HG03039 (cell line): ENCODE measurements around the gene DHRSX.
"Not testable (repeated sequence)": the region's sequence is repeated elsewhere in the genome, so short reads cannot be mapped to it uniquely, and the experiment has no call there.

Experiments used
- ATAC-seq: cut with Tn5 transposase; IDR thresholded peaks from one replicate; pipeline ENCODE4 v1.9.1; 2021; ENCODE audit warnings: mild to moderate bottlenecking, moderate library complexity; ENCODE audit not compliant: unreplicated experiment

The DHRSX gene

DNA sequence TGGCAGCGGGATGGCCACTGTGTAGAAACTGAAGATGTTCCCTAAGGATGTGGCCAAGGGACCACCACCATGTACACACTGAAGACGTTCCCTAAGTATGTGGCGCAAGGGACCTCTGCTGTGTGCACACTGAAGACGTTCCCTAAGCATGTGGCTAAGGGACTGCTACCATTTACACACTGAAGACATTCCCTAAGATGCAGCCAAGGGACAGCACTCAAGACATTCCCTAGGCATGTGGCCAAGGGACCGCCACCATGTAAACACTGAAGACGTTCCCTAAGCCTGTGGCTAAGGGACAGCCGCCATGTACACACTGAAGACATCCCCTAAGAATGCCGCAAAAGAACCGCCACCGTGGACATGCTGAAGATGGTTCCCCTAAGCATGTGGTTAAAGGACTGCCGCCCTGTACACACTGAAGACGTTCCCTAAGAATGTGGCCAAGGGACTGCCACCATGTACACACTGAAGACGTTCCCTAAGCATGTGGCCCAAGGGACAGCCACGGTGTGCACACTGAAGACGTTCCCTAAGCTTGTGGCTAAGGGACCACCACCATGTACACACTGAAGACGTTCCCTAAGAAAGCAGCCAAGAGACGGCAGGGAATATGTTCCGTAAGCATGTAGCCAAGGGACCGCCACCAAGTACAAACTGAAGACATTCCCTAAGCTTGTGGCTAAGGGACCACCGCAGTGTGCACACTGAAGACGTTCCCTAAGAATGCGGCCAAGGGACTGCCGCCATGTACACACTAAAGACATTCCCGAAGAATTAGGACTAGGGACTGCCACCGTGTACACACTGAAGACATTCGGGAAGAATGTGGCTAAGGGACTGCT lies 43.3 kb downstream of the DHRSX start:
- ATAC-seq: no peak

DNA sequence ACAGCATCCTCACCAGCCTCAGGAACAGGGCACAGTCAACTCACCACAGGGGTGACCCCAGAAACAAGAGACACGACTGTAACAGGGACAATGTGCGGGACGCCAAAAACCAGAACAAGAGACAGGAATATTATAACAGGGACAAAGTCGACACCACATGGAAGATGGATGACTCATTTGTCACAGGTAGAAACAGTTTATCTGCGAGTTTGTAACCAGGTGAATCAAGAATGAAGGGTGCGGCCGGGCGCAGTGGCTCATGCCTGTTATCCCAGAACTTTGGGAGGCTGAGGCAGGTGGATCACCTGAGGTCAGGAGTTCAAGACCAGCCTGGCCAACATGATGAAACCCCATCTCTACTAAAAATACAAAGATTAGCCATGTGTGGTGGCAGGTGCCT lies 44.7 kb downstream of the DHRSX start:
- not testable (repeated sequence) for ATAC-seq

DNA sequence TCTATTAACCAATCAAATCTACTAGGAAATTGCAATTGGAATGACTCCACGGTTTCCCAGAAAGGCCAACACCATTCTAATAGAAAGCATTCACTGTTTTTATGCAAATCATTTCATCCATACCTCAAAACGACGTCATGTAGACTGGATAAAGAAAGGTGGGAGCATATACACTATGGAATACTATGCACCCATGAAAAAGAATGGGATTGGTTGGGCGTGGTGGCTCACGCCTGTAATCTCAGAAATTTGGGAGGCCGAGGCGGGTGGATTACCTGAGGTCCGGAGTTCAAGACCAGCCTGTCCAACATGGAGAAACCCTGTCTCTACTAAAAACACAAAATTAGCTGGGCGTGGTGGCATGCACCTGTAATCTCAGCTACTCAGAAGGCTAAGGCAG lies 46.2 kb downstream of the DHRSX start:
- not testable (repeated sequence) for ATAC-seq

DNA sequence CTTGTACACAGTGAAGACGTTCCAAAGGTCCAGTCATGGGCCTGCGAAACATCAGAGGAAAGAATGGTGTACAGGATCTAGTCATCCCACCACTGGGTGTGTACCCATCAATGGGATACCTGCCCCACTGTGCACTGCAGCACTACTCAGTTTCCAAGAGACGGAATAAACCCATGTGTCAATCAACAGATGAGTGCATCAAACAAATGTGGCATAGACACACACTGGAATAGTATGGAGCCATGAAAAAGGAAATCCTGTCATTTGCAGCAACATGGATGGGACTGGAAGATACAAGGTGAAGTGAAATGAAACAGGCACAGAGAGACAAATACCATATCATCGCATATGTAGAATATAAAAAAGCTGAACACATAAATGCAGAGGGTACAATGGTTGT lies 48.0 kb downstream of the DHRSX start:
- ATAC-seq: no peak

DNA sequence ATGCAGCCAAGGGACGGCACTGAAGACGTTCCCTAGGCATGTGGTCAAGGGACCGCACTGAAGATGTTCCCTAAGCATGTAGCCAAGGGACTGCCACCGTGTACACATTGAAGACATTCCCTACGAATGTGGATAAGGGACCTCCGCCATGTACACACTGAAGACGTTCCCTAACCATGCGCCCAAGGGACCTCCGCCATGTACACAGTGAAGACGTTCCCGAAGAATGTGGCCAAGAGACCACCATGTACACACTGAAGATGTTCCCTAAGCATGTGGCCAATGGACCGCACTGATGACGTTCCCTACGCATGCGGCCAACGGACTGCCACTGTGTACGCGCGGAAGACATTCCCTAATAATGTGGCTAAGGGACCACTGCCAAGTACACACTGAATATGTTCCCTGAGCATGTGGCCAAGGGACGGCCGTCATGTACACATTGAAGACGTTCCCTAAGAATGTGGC lies 48.4 kb downstream of the DHRSX start:
- no peak for ATAC-seq

DNA sequence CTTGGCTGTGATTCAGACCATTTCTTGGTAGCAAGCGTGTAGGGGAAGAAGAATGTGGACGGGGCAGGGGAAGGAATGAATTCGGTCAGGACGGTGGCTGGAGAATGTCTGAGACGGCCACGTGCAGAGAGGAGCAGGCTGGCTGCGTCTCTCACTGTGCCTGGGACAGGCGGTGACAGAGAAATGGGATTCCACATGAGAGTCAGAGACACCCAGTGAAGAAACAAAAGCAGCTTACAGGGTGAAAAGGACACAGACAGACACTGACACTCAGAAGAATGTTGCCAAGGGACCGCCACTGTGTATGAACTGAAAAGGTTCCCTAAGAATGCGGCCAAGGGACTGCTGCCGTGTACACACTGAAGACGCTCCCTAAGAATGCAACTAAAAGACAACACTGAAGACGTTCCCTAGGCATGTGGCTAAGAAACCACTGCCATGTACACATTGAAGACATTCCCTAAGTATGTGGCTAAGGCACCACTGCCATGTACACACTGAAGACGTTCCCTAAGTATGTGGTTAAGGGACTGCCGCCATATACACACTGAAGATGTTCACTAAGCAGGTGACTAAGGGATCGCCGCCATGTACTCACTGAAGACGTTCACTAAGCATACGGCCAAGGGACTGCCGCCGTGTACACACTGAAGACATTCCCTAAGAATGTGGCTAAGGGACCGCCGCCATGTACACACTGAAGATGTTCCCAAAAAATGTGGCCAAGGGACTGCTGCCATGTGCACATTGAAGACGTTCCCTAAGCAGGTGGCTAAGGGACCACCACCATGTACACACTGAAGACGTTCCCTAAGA lies 49.1 kb downstream of the DHRSX start:
- ATAC-seq: no peak

DNA sequence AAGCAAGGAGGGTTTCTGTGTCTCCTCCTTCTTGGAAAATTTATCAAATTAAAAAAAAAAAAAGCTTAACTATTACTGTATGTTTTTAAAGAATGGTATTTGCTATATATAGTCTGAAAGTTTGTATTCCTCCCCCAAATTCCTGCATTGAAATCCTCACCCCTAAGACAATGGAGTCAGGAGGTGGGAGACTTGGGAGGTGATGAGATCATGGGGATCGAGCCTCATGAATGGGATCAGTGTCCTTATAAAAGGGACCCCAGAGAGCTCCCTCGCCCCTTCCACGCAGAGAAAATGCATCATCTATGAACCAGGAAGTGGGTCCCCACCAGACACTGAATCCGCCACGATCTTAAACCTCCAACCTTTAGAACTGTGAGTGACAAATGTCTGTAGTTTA lies 50.1 kb downstream of the DHRSX start:
- ATAC-seq: no peak

DNA sequence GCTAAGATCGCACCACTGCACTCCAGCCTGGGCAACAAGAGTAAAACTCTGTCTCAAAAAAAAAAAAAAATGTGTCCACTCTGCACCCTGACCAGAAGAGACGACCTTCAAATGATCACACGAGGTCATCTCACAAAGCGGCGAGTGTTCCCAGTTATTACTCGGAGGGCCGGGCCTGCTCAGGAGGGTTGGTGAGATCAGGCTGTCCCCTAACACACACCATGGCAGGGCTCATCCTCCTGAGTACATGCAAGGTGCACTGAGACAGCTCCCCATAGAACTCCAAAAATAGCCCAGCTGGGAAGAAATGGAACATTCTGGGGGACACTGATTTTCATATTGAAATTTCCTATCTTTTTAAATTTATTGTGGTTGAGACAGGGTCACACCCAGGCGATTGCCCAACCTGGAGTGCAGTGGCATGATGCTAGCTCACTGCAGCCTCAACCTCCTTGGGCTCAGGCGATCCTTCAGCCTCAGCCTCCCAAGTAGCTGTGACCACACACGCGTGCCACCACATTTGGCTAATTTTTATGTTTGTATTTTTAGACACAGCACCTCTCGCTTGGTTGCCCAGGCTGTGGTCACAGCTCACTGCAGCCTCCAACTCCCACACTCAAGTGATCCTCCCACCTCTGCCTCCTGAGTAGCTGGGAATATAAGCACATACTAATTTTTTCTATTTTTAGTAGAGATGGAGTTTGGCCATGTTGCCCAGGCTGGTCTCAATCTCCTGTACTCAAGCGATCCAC lies 51.5 kb downstream of the DHRSX start:
- no peak for ATAC-seq

DNA sequence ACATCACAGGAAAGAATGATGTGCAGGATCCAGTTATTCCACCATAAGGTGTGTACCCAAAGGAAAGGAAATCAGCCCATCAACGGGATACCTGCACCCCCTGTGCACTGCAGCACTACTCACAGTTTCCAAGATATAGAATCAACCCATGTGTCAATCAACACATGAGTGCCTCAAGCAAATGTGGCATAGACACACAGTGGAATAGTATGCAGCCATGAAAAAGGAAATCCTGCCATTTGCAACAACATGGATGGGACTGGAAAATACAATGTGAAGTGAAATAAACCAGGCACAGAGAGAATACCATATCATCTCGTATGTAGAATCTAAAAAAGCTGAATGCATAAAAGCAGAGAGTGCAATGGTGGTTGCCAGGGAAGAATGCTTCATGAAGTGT lies 53.3 kb downstream of the DHRSX start:
- no peak for ATAC-seq

DNA sequence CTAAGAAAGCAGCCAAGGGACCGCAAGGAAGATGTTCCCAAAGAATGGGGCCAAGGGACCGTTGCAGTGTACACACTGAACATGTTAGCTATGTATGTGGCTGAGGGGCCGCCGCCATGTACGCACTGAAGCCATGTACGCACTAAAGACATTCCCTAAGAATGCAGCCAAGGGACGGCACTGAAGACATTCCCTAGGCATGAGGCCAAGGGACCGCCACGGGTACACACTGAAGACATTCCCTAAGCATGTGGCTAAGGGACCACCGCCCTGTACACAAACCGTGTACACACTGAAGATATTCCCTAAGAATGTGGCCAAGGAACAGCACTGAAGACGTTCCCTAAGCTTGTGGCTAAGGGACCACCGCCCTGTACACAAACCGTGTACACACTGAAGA lies 54.0 kb downstream of the DHRSX start:
- no peak for ATAC-seq

DNA sequence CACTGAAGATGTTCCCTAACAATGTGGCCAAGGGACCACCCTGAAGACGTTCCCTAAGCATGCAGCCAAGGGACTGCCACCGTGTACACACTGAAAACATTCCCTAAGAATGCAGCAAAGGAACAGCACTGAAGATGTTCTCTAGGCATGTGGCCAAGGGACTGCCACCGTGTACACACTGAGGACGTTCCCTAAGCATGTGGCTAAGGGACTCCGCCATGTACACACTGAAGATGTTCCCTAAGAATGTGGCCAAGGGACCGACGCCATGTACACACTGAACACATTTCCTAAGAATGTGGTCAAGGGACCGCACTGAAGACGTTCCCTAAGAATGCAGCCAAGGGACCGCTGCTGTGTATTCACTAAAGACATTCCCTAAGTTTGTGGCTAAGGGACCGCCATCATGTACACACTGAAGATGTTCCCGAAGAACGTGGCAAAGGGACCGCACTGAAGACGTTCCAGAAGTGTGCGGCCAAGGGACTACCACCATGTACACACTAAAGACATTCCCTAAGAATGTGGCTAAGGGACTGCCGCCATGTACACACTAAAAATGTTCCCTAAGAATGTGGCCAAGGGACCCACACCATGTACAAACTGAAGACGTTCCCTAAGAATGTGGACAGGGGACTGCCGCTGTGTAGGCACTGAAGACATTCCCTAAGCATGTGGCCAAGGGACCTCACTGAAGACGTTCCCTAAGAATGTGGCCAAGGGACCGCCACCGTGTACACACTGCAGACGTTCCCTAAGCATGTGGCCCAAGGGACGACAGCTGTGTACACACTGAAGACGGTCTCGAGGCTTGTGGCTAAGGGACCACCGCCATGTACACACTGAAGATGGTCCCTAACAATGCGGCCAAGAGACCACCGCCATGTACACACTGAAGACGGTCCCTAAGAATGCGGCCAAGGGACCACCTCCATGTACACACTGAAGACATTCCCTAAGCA lies 54.8 kb downstream of the DHRSX start:
- ATAC-seq: no peak

DNA sequence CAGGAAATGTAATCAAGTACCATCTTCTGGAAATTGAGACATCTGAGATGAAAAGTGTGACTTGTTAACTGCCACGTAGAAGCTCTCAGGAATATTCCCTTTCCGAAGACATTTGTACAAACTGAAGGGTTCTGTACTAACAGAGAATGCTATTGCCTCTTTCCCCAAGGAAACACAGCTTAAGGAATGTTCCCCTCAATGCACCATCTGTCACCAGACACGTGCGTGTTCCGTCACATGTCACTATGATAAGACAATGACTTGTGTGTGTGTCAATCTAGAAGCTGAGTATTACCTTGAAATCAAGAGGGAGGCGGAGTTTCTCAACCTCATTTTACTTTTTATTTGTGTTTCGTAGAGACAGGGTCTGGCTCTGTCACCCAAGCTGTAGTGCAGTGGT lies 58.1 kb downstream of the DHRSX start:
- ATAC-seq: no peak

DNA sequence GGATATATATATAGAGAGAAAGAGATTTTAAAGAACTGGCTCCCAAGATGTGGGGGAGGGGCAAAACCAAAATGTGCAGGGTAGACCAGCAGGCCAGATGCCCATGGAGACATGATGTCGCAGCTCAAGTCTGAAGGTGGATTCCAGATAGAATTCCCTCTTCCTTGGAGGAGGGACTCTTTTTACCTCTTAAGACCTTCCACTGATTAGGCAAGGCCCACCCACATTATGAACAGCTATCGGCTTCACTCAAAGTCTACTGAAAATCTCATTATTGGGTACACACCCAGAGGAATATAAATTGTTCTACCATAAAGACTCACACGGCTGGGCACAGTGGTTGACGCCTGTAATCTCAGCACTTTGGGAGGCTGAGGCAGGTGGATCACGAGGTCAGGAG lies 59.3 kb downstream of the DHRSX start:
- ATAC-seq: no peak

DNA sequence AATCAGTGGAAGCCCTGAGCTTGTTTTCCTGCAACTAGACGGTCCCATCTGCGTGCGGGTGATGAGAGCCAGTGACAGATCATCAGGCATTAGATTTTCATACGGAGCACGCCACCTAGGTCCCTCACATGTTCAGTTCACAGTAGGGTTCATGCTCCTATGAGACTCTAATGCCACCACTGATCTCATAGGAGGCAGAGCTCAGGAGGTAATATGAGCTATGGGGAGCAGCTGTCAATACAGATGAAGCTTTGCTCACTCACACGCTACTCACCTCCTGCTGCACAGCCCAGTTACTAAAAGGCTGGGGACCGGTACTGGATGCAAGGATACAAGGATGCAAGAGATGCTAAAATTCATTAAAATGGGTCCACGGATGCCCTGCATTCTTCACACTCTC lies 61.2 kb downstream of the DHRSX start:
- no peak for ATAC-seq

DNA sequence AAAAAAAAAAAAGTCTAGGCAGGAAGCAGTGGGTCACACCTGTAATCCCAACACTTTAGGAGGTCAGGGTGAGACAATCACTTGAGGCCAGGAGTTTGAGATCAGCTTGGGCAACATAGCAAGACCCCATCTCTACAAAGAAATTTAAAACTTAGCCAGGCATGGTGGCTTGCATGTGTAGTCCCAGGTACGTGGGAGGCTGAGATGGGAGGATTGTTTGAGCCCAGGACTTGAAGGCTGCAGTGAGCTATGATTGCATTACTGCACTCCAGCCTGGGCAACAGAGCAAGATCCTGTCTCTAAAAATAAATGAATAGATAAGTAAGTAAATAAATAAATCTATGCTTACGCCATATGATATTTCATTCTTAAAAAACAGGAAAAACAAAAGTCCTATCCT lies 65.3 kb downstream of the DHRSX start:
- ATAC-seq: no peak

DNA sequence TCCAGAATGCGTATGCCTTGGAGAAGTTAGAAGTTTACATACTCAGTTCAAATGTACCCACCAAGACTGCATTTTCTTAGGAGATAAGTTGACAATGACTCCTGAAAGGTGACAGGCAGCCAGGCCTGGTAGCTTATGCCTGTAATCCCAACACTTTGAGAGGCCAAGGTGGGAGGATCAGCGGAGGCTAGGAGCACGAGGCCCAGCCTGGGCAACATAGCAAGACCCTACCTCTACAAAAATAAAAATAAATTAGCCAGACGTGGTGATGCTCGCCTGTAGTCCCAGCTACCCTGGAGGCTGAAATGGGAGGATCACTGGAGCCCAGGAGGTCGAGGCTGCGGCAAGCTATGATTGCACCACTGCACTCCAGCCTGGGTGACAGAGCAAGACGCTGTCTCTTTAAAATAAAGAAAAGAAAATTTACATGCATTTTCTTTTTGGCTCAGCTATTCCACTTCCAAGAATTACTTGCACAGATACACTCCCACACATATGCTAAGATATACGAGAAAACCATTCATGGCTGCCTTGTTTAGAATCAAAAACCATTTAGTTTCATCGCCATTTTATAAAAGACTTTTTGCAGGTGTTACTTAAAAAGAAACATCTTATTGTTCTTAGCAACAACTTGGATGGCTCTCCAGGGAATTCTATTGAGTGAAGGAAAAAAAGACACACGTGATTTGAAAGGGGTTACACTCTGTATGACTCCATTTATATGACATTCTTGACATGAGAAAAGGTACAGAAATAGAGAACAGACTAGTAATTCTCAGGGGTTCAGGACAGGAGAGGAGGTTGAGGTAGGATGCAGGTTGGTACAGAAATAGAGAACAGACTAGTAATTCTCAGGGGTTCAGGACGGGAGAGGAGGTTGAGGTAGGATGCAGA lies 66.3 kb downstream of the DHRSX start:
- no peak for ATAC-seq

DNA sequence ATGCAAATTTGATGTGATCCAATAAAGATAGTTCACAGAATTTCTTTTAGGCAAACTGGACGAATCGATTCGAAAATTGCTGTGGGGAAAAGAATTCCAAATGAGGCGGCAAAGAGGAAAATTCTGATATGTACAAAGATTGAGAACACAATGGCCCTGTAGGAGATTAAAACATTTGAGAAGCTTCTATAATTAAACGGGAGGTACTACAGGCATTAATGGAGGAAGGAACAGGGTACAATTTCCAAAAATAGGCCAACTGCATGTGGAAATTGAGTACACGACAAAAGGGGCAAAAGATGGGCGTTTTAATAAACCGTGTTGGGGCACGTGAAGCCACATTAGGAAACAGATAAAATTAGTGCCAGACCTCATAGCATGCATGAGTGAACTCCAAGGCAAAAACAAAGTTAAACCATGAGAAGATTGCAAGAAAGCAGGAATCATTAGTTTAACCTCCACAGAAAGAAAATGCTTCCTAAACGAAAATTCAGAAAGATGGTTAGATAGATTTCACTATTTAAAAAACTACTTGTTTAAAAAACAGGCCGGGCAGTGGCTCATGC lies 68.4 kb downstream of the DHRSX start:
- ATAC-seq: no peak

DNA sequence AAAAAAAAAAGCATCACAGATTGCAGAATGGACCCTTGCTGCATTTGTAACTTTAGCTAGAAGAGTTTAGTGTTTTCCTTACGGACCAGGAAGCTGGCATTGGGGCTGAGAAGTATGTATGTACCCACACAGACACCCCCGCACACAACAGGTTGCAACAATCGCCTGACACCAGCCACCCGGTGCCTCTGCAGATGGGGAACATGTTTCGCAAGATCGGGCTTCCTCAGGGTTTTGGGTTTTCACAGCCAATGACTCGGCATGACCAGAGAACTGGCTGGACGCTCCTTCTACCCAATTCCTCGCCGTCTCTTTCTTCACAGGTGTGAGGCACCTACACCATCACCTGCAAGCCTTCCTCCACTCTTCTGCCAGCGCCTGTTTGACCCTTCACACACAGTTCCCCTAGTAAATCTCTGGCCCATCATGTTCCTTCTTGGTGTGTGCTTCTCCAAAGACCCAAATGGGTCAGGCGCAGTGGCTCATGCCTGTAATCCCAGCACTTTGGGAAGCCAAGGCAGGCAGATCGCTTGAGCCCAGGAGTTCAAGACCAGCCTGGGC lies 70.4 kb downstream of the DHRSX start:
- no peak for ATAC-seq

DNA sequence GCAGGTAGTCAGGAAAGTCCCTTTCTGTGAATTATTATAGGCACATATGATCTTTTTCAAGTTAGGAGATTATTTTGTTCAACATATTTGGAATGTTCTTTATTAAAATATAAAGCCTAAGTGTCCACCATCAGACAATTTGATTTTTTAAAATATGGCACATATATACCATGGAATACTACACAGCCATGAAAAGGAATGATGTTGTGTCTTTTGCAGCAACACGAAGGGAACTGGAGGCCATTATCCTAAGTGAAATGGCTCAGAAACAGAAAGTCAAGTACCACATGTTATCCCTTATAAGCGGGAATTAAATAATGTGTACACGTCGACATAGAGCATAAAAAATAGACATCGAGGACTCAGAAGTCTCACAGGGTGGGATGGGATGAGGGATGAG lies 73.0 kb downstream of the DHRSX start:
- ATAC-seq: no peak
